A549 (cell line): ENCODE measurements around the gene ASIC1. TPM values are rescaled to one million over a fixed set of nuclear protein-coding genes. Genes with fewer than 3 reads are reported as not detected.

Experiments
- ATAC-seq, 2 experiments: fragments of 200-7000 bp in 1 of 2; fragments of >200 bp in 1 of 2; cut with Nextera tagmentation in 1 of 2; cut with Tn5 transposase in 1 of 2; 3 replicates each; pipeline versions ENCODE4 v1.8.0 to v1.9.1; 2018 to 2020; ENCODE audit warnings: mild to moderate bottlenecking in 1 of 2, moderate library complexity in 1 of 2
- CTCF ChIA-PET: fragments of 300-600 bp; sonication (Branson Sonifier 250); formaldehyde crosslinking; extraction: SDS; loops from one replicate; lab custom pipeline; 2021; ENCODE audit warnings: antibody characterized with exemption, inconsistent platforms; lab: Yijun Ruan, JAX
- POLR2A ChIA-PET: fragments of 350-600 bp; formaldehyde crosslinking; extraction: SDS; loops from one replicate; lab custom pipeline; 2021; ENCODE audit warnings: antibody characterized with exemption, inconsistent platforms; lab: Yijun Ruan, JAX
- DNase-seq, 2 experiments: peaks; one replicate each; pipeline versions ENCODE4 v3.0.0 to v3.0.0-alpha.2; 2011 to 2016; ENCODE audit warnings: low read depth in 1 of 2, low spot score in 1 of 2
- FAIRE-seq: peaks from 2 replicates; lab custom pipeline; 2011; peaks lifted over from hg19 to GRCh38; lab: Jason Lieb, UNC
- H3K27ac ChIP-seq, 2 experiments: fragments of >200 bp; sonication (Bioruptor Twin); formaldehyde crosslinking; 3 replicates each; pipeline ENCODE4 v1.5.1; 2016 to 2017
- H3K4me1 ChIP-seq: fragments of >200 bp; sonication (Bioruptor Twin); formaldehyde crosslinking; 3 replicates; pipeline ENCODE4 v1.6.1; 2016
- H3K4me2 ChIP-seq: fragments of >200 bp; sonication (Bioruptor Twin); formaldehyde crosslinking; 3 replicates; pipeline ENCODE4 v1.6.1; 2016
- H3K4me3 ChIP-seq: fragments of >200 bp; sonication (Bioruptor Twin); formaldehyde crosslinking; 3 replicates; pipeline ENCODE4 v1.5.1; 2016
- H3K9me3 ChIP-seq: fragments of >200 bp; sonication (Bioruptor Twin); formaldehyde crosslinking; 3 replicates; pipeline ENCODE4 v1.6.1; 2016
- CBX2 ChIP-seq: fragments of 200-600 bp; sonication (generic); IDR thresholded peaks from 2 replicates; pipeline ENCODE4 v1.6.1; 2016; ENCODE audit warnings: low read depth, mild to moderate bottlenecking, borderline replicate concordance
- CEBPB ChIP-seq, 2 experiments: fragments of >200 bp in 1 of 2; sonication (Bioruptor Twin) in 1 of 2; formaldehyde crosslinking in 1 of 2; IDR thresholded peaks; 2 replicates each; pipeline ENCODE4 v1.6.1; 2012 to 2016
- CHD2 ChIP-seq: fragments of 150-350 bp; IDR thresholded peaks from 2 replicates; pipeline ENCODE4 v1.6.1; 2014; ENCODE audit warnings: low read length; ENCODE audit not compliant: partially characterized antibody
- CHD4 ChIP-seq: fragments of 200-600 bp; sonication (generic); IDR thresholded peaks from 2 replicates; pipeline ENCODE4 v1.6.1; 2016; ENCODE audit warnings: antibody characterized with exemption, mild to moderate bottlenecking, borderline replicate concordance
- EHF ChIP-seq: fragments of 250-450 bp; sonication (Bioruptor Pico); IDR thresholded peaks from 2 replicates; pipeline ENCODE4 v1.5.0; 2020; ENCODE audit warnings: mild to moderate bottlenecking
- ESRRA ChIP-seq: fragments of 150-350 bp; IDR thresholded peaks from 2 replicates; pipeline ENCODE4 v1.6.1; 2014; ENCODE audit warnings: mild to moderate bottlenecking, low read length, borderline replicate concordance
- FOXS1 ChIP-seq: fragments of 250-450 bp; sonication (Bioruptor Pico); IDR thresholded peaks from 2 replicates; pipeline ENCODE4 v1.5.0; 2020; ENCODE audit warnings: mild to moderate bottlenecking, moderate library complexity
- GATA3 ChIP-seq: IDR thresholded peaks from 2 replicates; pipeline ENCODE4 v1.6.1; 2012; ENCODE audit warnings: borderline replicate concordance
- HOXA7 ChIP-seq: fragments of 250-450 bp; sonication (Bioruptor Pico); IDR thresholded peaks from 2 replicates; pipeline ENCODE4 v1.5.0; 2020; ENCODE audit warnings: mild to moderate bottlenecking, moderate library complexity
- HOXB13 ChIP-seq: fragments of 250-450 bp; sonication (Bioruptor Pico); IDR thresholded peaks from 2 replicates; pipeline ENCODE4 v1.5.0; 2020; ENCODE audit warnings: low read depth, mild to moderate bottlenecking, moderate library complexity
- HOXB5 ChIP-seq: fragments of 250-450 bp; sonication (Bioruptor Pico); IDR thresholded peaks from 2 replicates; pipeline ENCODE4 v1.5.0; 2020; ENCODE audit warnings: mild to moderate bottlenecking, moderate library complexity
- JUN ChIP-seq, 2 experiments: fragments of >200 bp; sonication (Bioruptor Twin); formaldehyde crosslinking; IDR thresholded peaks; 2 replicates in 1 of 2; 3 replicates in 1 of 2; pipeline ENCODE4 v1.6.1; 2016 to 2017
- JUNB ChIP-seq: fragments of >200 bp; sonication (Bioruptor Twin); formaldehyde crosslinking; IDR thresholded peaks from 2 replicates; pipeline ENCODE4 v1.6.1; 2016
- KDM5A ChIP-seq: fragments of 200-600 bp; sonication (generic); IDR thresholded peaks from 2 replicates; pipeline ENCODE4 v1.6.1; 2016; ENCODE audit warnings: antibody characterized with exemption, mild to moderate bottlenecking
- MAZ ChIP-seq: fragments of 150-350 bp; IDR thresholded peaks from 2 replicates; pipeline ENCODE4 v1.6.1; 2014; ENCODE audit warnings: antibody characterized with exemption, low read depth, low read length, borderline replicate concordance
- NPAS2 ChIP-seq: fragments of 250-450 bp; sonication (Bioruptor Pico); IDR thresholded peaks from 2 replicates; pipeline ENCODE4 v1.8.0; 2022; ENCODE audit warnings: mild to moderate bottlenecking, moderate library complexity, borderline replicate concordance
- NR3C1 ChIP-seq: fragments of >200 bp; sonication (Bioruptor Twin); formaldehyde crosslinking; IDR thresholded peaks from 3 replicates; pipeline ENCODE4 v1.6.1; 2017
- PHF8 ChIP-seq: fragments of 200-600 bp; sonication (generic); IDR thresholded peaks from 2 replicates; pipeline ENCODE4 v1.6.1; 2016; ENCODE audit warnings: low read depth, mild to moderate bottlenecking, antibody characterized with exemption, moderate library complexity, borderline replicate concordance
- POLR2A ChIP-seq: IDR thresholded peaks from 2 replicates; pipeline ENCODE4 v1.6.1; 2012; ENCODE audit warnings: mild to moderate bottlenecking, low read length
- SMC3 ChIP-seq: fragments of >200 bp; sonication (Bioruptor Twin); formaldehyde crosslinking; IDR thresholded peaks from 3 replicates; pipeline ENCODE4 v1.6.1; 2018; ENCODE audit warnings: inconsistent platforms
- TP53 ChIP-seq: fragments of 250-450 bp; sonication (Bioruptor Pico); IDR thresholded peaks from 2 replicates; pipeline ENCODE4 v1.5.0; 2021; ENCODE audit warnings: mild to moderate bottlenecking, moderate library complexity
- ZC3H11A ChIP-seq: fragments of 450-650 bp; IDR thresholded peaks from 2 replicates; pipeline ENCODE4 v1.6.1; 2014; ENCODE audit warnings: antibody characterized with exemption, mild to moderate bottlenecking
- ZSCAN20 ChIP-seq: fragments of 250-450 bp; sonication (Bioruptor Pico); IDR thresholded peaks from 2 replicates; pipeline ENCODE4 v1.8.0; 2022; ENCODE audit warnings: mild to moderate bottlenecking, moderate library complexity
- WGBS: methylation state at CpG from one replicate; pipeline ENCODE4 v1.1.6; 2017; ENCODE audit errors: missing lambda C conversion rate; 5-methylcytosine and 5-hydroxymethylcytosine counted together
- polyA plus RNA-seq, 4 experiments: library from polyadenylated mRNA; depleted of rRNA in 3 of 4; stranded (reverse); fragments of >200 nt; fragmentation: RNase III in 1 of 4; extraction: RNeasy Plus Mini Kit Qiagen cat#74134 plus additional on column Dnase treatment in 1 of 4; gene quantifications; 2 replicates in 3 of 4; 3 replicates in 1 of 4; pipeline ENCODE4 v1.2.3, GENCODE V29; 2011 to 2017
- TF ChIP-seq, protein P1 (sequence below): fragments of 250-450 bp; sonication (Bioruptor Pico); IDR thresholded peaks from 2 replicates; pipeline ENCODE4 v1.5.0; 2020; ENCODE audit warnings: low read depth, mild to moderate bottlenecking, moderate library complexity
- TF ChIP-seq, protein P2 (sequence below): fragments of 450-650 bp; IDR thresholded peaks from 2 replicates; pipeline ENCODE4 v1.6.1; 2014; ENCODE audit warnings: antibody characterized with exemption
- TF ChIP-seq, protein P3 (sequence below): fragments of 150-350 bp; IDR thresholded peaks from 2 replicates; pipeline ENCODE4 v1.6.1; 2014; ENCODE audit warnings: low read depth, mild to moderate bottlenecking, low read length
- TF ChIP-seq, protein P4 (sequence below): fragments of 250-450 bp; sonication (Bioruptor Pico); IDR thresholded peaks from 2 replicates; pipeline ENCODE4 v1.5.0; 2021; ENCODE audit warnings: mild to moderate bottlenecking, moderate library complexity, borderline replicate concordance
- TF ChIP-seq, protein P5 (sequence below): fragments of 200-600 bp; sonication (generic); IDR thresholded peaks from 2 replicates; pipeline ENCODE4 v1.6.1; 2016; ENCODE audit warnings: antibody characterized with exemption, mild to moderate bottlenecking, moderate library complexity
- TF ChIP-seq, protein P6 (sequence below): IDR thresholded peaks from 2 replicates; pipeline ENCODE4 v1.6.1; 2012; ENCODE audit warnings: low read depth, borderline replicate concordance
- TF ChIP-seq, protein P7 (sequence below): IDR thresholded peaks from 2 replicates; pipeline ENCODE4 v1.6.1; 2012

The ASIC1 gene
- polyA plus RNA-seq, 2 of the 4 experiments (the other 2 are of a cell fraction), result 6.0 to 6.7 TPM

DNA sequence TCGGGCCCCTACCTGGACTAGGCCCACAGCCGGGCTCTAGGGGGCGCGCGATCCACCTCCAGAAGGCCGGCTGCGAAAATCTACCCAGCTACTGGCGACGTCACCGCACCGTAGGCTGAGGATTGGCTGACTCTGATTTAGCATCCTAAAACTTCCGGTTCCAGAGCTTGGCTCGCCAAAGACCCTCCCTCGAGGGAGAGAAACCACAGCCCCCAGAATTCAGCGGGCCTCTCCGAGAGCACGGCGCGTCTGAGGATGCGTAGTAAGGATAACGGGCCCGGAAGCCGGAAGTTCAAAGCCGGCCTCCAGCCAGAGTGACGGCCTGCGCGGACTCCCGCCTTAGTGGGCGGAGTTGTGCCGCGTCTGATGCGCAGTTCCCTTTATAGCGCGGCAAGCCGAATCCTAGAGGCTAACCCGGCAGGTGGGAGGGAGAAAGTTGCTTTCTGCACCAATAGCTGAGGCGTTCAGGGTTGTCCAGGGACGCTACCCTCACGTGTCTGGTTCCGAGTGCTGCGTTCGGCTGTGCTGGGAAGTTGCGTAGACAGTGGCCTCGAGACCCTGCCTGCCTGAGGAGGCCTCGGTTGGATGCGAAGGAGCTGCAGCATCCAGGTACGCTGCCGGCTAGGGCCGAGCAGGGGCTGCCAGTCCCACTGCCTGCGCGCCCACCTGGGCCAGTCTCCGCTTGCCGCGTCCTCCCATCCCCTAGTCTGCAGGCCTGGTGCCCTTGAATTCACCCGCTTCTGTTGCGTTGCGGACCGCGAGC, 54.5 kb downstream of the ASIC1 start, which contains the start of gene COX14:
TSS of gene COX14 (plus strand) at position 544 of the 763 bp plus-strand sequence. CDS start 7,808 bp downstream, outside the sequence.
- ChIA-PET POLR2A (interaction anchor here (0.6 to 4.3 kb wide), 18 partner anchors 9 to 371 kb away, joined by 3 to 45 read pairs (median 4); partner anchors contain the start of genes CERS5, NCKAP5L and SMARCD1), CTCF (interaction anchor here (0.6 to 17.7 kb wide), 33 partner anchors 13 to 1001 kb away, joined by 3 to 309 read pairs (median 4); partner anchors contain the start of genes CERS5, GPD1 and SMARCD1)
- Histone ChIP-seq H3K4me2 (peak within 1 kb of the TSS; percentile 83), H3K9me3 (no peaks in the 10 kb centered on the region), H3K4me3 (peak within 1 kb of the TSS; percentile 68), H3K27ac (peak within 1 kb of the TSS; percentile 74 to 90), H3K4me1 (peaks cover 29% of the 10 kb centered on the region)
- ATAC-seq (peak; percentile 87 to 93), DNase-seq (peak; percentile 99 to 100), FAIRE-seq (peak; percentile 51)
- under 1% methylated on average over 18 of the region's 59 CpGs for WGBS
- TF ChIP-seq, protein P1, sequence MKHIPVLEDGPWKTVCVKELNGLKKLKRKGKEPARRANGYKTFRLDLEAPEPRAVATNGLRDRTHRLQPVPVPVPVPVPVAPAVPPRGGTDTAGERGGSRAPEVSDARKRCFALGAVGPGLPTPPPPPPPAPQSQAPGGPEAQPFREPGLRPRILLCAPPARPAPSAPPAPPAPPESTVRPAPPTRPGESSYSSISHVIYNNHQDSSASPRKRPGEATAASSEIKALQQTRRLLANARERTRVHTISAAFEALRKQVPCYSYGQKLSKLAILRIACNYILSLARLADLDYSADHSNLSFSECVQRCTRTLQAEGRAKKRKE (CRISPR knock-in tag), result 0 out of 2 replicates have a peak, but pooled peaks have one; percentile 64
- TF ChIP-seq NR3C1, result no peak
- peak; percentile 48; the same call in 1 of the 3 replicates for TF ChIP-seq SMC3
- peak; percentile 88 for TF ChIP-seq PHF8
- peak in 1 of 2 experiments; percentile 74; a peak in 3 of 5 replicates for TF ChIP-seq JUN (IDR thresholded peaks at IDR 0.05)
- no peak for TF ChIP-seq CHD2
- no peak for TF ChIP-seq HOXA7 (CRISPR knock-in tag)
- TF ChIP-seq, protein P2, sequence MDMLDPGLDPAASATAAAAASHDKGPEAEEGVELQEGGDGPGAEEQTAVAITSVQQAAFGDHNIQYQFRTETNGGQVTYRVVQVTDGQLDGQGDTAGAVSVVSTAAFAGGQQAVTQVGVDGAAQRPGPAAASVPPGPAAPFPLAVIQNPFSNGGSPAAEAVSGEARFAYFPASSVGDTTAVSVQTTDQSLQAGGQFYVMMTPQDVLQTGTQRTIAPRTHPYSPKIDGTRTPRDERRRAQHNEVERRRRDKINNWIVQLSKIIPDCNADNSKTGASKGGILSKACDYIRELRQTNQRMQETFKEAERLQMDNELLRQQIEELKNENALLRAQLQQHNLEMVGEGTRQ, result peak; percentile 93
- TF ChIP-seq, protein P3, sequence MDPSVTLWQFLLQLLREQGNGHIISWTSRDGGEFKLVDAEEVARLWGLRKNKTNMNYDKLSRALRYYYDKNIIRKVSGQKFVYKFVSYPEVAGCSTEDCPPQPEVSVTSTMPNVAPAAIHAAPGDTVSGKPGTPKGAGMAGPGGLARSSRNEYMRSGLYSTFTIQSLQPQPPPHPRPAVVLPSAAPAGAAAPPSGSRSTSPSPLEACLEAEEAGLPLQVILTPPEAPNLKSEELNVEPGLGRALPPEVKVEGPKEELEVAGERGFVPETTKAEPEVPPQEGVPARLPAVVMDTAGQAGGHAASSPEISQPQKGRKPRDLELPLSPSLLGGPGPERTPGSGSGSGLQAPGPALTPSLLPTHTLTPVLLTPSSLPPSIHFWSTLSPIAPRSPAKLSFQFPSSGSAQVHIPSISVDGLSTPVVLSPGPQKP, result no peak
- TF ChIP-seq, protein P4, sequence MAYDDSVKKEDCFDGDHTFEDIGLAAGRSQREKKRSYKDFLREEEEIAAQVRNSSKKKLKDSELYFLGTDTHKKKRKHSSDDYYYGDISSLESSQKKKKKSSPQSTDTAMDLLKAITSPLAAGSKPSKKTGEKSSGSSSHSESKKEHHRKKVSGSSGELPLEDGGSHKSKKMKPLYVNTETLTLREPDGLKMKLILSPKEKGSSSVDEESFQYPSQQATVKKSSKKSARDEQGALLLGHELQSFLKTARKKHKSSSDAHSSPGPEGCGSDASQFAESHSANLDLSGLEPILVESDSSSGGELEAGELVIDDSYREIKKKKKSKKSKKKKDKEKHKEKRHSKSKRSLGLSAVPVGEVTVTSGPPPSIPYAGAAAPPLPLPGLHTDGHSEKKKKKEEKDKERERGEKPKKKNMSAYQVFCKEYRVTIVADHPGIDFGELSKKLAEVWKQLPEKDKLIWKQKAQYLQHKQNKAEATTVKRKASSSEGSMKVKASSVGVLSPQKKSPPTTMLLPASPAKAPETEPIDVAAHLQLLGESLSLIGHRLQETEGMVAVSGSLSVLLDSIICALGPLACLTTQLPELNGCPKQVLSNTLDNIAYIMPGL (CRISPR knock-in tag), result no peak
- TF ChIP-seq, protein P5, sequence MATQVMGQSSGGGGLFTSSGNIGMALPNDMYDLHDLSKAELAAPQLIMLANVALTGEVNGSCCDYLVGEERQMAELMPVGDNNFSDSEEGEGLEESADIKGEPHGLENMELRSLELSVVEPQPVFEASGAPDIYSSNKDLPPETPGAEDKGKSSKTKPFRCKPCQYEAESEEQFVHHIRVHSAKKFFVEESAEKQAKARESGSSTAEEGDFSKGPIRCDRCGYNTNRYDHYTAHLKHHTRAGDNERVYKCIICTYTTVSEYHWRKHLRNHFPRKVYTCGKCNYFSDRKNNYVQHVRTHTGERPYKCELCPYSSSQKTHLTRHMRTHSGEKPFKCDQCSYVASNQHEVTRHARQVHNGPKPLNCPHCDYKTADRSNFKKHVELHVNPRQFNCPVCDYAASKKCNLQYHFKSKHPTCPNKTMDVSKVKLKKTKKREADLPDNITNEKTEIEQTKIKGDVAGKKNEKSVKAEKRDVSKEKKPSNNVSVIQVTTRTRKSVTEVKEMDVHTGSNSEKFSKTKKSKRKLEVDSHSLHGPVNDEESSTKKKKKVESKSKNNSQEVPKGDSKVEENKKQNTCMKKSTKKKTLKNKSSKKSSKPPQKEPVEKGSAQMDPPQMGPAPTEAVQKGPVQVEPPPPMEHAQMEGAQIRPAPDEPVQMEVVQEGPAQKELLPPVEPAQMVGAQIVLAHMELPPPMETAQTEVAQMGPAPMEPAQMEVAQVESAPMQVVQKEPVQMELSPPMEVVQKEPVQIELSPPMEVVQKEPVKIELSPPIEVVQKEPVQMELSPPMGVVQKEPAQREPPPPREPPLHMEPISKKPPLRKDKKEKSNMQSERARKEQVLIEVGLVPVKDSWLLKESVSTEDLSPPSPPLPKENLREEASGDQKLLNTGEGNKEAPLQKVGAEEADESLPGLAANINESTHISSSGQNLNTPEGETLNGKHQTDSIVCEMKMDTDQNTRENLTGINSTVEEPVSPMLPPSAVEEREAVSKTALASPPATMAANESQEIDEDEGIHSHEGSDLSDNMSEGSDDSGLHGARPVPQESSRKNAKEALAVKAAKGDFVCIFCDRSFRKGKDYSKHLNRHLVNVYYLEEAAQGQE, result no peak
- TF ChIP-seq KDM5A, result no peak
- TF ChIP-seq, protein P6, sequence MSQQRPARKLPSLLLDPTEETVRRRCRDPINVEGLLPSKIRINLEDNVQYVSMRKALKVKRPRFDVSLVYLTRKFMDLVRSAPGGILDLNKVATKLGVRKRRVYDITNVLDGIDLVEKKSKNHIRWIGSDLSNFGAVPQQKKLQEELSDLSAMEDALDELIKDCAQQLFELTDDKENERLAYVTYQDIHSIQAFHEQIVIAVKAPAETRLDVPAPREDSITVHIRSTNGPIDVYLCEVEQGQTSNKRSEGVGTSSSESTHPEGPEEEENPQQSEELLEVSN, result peak; percentile 63
- TF ChIP-seq NPAS2 (CRISPR knock-in tag), result no peak; the same call in 1 of the 2 replicates
- no peak for TF ChIP-seq GATA3
- no peak for TF ChIP-seq FOXS1 (CRISPR knock-in tag)
- TF ChIP-seq ZSCAN20 (CRISPR knock-in tag), result no peak
- TF ChIP-seq, protein P7, sequence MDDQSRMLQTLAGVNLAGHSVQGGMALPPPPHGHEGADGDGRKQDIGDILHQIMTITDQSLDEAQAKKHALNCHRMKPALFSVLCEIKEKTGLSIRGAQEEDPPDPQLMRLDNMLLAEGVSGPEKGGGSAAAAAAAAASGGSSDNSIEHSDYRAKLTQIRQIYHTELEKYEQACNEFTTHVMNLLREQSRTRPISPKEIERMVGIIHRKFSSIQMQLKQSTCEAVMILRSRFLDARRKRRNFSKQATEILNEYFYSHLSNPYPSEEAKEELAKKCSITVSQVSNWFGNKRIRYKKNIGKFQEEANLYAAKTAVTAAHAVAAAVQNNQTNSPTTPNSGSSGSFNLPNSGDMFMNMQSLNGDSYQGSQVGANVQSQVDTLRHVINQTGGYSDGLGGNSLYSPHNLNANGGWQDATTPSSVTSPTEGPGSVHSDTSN, result no peak
- TF ChIP-seq JUNB, result no peak
- peak; percentile 96 for TF ChIP-seq POLR2A
- no peak for TF ChIP-seq ESRRA
- TF ChIP-seq CHD4, result no peak
- no peak for TF ChIP-seq TP53 (CRISPR knock-in tag)
- TF ChIP-seq CBX2, result no peak
- TF ChIP-seq HOXB13 (CRISPR knock-in tag), result 0 out of 2 replicates have a peak, but pooled peaks have one; percentile 14
- peak; percentile 76; the same call in 1 of the 2 replicates for TF ChIP-seq HOXB5 (CRISPR knock-in tag)
- TF ChIP-seq ZC3H11A, result no peak
- TF ChIP-seq CEBPB (IDR thresholded peaks at IDR 0.05), result no peak
- no peak for TF ChIP-seq EHF
- TF ChIP-seq MAZ, result no peak
